ENCODE data around the gene SRL.

The SRL gene

DNA sequence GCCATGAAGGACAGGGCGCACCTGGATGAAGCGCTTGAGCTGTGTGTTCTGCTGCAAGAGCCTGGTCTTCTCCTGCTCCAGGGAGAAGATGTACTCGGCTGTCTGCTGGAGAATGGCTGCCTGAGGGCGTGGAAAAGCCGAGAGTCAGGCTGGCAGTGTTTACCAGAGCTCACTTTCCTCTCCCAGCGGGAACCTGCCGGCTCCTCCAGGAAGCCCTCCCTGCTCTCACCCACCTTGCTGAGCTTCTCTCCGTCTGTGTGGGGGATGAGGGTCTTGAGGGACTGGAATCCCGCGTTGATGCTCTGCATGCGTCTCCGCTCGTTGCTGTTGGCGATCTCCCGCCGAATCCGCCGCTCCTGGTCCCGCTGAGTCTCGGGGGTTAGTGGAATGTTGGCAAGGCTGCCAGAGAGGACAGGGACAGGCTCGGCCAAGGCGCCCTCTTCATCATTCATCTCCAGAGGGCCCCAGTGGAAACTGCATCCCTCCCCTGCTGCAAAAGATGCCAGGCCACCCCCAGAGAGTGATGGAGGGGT is 20.5 kb upstream of the SRL start:
- no peak overlapping the region for H3K27ac ChIP-seq
- H3K4me3 ChIP-seq = no peak overlapping the region

DNA sequence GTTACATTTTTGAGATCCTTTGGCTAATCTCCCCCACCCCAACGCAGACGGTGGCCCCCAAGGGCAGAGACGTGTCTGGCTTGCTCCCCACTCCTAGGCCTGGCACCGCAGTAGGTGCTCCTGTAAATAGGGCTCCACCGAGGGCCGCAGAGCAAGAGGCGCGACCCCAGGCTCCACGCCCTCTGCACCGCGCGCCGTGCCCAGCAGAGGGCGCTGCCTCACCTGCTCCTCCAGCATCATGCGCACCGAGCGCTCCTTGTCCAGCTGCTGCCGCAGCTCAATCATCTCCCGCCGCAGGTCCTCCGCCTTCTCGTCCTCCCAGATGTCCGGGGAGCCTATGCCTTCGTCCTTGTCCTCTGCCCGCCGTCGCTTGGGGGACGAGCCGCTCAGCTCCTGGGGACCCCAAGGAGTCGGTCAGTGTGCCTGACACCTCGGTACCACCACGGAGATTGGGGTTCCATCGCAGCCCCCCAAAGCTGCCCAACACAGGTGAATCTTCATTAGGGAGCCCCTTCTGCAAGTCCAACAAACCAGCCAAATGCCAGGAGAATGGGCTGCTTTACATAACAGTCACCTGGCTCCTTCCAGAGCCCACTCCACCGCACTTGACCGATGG is 19.8 kb upstream of the SRL start:
- H3K4me3 ChIP-seq = no peak overlapping the region
- H3K27ac ChIP-seq = no peak overlapping the region

DNA sequence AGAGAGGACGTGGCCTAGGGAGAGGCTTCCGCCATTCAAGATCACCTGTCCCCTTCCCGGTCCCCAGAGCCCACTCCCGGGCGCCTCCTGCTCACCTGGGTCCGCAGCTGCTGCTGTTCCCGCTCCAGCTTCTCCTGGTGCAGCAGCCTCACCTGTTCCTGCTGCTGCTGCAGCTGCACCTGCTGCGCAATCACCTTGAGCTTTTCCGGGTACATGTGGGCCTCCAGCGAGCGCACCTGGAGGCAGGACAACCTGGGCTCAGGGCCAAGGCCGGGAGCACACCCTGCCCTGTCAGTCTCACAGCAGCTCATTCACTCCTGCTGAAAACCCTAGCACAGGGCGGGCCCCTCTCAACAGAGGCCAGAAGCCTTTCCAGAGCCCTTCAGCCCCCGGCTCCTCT is 18.5 kb upstream of the SRL start:
- H3K4me3 ChIP-seq = no peak overlapping the region
- no peak overlapping the region for H3K27ac ChIP-seq

DNA sequence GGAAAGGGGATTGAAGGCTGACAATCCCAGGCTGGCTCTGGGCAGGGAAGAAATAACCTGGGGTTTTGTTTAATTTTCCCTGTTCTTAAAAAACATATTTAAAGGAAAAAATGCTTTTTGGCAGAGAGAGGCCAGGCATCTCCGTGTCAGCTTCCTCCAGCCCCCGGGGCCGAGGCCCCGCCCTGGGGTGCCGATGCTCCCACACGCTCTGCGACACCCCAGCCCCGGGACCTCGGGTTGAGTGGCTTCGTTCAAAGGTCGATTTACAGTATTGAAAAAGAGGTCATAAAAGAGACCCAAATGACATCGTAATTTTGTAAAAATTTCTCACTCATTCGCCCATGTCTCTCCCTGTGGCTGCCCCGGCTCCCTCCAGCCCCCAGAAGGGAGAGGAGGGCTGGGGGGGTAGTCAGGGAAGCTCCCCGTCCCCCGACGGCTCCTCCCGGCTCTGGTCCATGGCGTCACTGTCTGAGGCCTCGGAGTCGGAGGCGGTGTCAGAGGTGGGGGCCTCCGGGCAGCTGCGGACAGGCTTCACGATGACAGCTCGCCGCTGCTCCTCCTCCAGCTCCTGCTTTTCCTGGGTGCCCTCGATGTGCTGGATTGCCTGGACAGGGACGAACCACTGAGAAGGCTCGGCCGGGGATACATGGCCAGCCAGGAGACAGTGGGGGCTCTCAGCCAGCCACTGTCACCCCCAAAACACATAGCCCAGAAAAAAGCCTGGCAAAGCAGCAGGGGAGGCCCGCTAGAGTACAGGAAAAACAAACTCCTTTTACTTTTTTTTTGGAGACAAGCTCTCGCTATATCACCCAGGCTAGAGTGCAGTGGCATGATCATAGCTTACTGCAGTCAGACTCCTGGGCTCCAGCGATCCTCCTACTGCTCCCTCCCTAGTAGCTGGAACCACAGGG is 16.0 kb upstream of the SRL start:
- H3K27ac ChIP-seq = peak overlapping the region in 1 of 21 experiments; percentile 24
- no peak overlapping the region for H3K4me3 ChIP-seq

DNA sequence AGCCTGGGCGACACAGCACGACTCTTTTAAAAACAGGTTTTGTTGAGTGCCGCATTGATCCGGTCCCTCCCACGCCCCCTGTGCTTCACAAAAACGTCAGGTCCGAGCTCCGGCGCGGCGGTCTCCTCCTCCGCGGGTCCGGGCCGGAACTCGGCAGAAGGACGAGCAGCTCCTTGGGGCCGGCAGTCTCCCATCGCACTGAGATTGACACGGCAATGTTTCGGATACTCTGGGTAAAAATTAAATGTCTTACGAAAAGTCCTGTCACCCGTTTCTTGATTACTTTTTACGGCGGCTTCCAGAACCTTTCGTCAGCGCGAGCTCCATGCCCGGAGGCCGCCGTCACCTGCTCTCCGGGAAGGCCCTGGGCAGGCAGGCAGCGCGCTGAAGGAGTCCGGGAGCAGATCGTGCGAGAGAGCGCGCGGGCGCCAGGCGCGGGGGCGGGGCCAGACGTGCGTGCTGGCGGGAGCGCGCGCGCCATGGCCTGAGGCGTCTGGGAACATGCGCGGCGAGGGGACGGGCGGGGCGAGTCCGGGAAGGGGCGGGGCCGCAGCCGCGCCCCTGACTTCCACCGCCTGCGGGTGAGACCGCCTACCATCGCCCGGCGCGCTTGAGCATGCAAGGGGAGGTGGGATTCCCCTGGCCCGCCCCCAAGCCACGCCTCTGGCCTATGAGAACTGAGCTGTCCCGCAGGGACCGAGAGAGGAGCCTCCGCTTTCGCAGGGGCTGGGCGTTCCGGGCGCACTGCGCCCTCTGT is 11.7 kb upstream of the SRL start:
- Histone ChIP-seq H3K27ac (peak overlapping the region; percentile 42 to 93 (median 87)), H3K4me3 (peak overlapping the region; percentile 43 to 64 (median 51))

DNA sequence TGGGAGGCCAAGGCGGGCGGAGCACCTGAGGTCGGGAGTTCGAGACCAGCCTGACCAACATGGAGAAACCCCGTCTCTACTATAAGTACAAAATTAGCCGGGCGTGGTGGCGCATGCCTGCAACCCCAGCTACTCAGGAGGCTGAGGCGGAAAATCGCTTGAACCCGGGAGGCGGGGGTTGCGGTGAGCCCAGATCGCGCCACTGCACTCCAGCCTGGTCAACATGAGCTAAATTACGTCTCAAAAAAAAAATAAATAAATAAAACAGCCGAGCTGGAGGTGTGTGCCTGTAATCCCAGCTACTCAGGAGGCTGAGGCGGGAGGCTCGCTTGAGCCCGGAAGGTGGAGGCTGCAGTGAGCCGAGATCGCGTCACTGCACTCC is 11.1 kb upstream of the SRL start:
- Histone ChIP-seq H3K27ac (peak overlapping the region; percentile 42 to 93 (median 87)), H3K4me3 (peak overlapping the region; percentile 43 to 64 (median 51))

DNA sequence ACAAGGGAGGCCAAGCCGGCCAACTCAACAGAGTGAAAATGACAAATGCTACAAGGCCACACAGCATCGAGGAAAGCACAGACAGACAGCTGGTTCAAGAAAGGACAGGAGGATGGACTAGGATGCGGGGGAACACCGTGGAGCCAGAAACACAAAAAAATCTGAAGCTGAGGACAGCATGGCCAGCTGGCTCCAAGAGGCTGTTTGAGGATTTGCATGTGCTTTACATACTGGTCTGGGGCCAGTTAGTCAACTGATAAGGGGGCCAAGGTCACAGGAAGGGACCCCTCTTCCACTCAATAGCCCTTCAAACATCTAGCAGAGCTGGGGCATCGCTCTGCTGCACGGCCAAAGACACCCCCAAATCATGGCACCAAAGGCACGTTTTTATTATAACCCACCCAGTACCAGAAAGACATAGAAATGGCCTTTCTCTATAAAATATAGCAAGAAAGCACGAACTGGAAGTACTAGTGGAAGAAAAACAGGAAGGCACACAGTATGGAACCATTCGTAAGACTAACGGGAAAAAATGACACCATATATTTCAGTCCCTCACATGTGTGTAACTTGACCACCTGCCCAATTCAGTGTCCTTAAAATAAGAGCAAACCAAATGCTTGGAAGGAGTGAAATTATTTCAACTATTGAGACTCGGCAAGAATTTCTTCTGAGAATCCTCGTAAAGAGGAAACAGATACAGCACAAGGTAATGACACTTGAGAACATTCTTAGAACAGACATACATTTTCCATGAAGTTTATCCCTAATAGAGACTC is 7.8 kb upstream of the SRL start:
- Histone ChIP-seq H3K27ac (no peak overlapping the region), H3K4me3 (no peak overlapping the region)

DNA sequence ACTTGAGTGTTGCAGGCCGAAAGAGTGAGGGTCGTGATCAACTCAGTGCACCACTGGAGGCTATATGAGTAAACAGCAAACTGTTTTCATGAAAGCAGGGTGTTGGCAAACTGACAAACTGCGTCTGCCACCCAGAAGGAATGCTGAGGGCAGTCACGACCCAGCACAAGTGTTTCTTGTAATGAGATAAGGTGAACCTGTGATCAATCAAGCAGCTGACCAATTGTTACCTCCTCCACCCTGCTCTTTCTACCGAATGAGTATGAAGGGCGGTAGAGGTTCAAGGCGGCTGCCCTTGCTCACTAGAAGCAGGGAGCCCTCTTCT is 5.5 kb upstream of the SRL start:
- H3K27ac ChIP-seq = no peak overlapping the region

DNA sequence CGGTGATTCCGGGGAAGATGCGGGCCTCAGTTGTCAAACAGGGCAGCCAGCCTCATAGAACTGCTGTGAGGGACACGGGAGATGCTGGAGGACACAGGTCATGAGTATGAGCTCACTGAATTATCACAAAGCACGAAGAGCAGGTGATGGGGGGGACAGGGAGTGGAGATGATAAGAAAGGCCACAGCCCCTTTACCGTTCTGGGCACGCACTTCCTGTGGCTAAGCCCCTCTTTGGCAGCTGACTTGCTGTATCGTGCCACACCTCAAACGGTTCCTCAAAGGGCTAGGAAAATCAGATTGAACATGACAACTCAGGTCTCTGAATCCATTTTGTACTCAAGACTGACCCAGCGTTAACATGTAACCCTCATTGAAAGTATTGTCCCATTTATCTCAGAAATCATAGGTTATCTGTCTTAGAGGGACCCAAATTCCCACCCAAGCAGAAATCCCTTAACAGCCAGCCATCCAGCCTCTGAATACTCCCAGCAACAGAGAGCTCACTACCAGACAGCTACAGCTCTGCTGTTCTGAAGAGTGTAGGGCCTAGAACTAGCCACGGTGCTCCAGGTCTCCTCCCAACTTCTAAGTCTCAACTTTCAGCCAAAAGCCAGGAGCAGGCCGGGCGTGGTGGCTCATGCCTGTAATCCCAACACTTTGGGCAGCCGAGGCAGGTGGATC is 5.0 kb upstream of the SRL start:
- Histone ChIP-seq H3K27ac (no peak overlapping the region), H3K4me3 (no peak overlapping the region)

More for the DNA sequence above, 5.5 kb upstream of the SRL start:
- no peak overlapping the region for H3K4me3 ChIP-seq

DNA sequence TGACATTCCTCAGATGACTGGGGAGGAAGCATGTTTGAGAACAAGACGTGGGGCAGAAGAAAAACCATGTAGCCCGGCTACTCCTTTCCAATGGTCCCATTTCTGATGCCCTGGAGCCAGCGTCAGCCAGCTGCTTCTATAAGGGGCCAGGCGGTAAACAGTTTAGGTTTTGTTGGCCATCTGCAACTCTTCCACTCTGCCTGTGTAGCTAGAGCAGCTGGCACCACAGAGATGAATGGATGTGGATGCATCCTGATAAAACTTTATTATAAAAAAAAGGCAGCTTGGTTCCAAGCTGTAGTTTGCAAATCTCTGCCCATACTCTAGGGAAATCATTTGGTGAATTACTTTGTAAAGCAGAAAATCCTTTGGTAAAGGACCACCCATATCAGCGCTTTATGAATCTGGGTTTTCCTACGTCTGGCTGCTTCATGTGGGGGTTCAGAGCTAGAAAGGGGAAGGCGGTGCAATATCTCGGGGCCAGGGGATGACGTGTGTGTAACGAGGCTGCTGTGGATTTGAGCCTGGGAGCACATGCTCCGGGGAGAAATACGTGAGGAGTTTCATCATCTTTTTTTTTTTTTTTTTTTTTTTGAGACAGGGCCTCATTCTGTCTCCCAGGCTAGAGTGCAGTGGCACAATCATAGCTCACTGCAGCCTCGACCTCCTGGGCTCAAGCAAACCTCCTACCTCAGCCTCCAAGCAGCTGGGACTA is 3.4 kb upstream of the SRL start:
- Histone ChIP-seq H3K4me3 (no peak overlapping the region), H3K27ac (peak overlapping the region in 1 of 21 experiments; percentile 21)

DNA sequence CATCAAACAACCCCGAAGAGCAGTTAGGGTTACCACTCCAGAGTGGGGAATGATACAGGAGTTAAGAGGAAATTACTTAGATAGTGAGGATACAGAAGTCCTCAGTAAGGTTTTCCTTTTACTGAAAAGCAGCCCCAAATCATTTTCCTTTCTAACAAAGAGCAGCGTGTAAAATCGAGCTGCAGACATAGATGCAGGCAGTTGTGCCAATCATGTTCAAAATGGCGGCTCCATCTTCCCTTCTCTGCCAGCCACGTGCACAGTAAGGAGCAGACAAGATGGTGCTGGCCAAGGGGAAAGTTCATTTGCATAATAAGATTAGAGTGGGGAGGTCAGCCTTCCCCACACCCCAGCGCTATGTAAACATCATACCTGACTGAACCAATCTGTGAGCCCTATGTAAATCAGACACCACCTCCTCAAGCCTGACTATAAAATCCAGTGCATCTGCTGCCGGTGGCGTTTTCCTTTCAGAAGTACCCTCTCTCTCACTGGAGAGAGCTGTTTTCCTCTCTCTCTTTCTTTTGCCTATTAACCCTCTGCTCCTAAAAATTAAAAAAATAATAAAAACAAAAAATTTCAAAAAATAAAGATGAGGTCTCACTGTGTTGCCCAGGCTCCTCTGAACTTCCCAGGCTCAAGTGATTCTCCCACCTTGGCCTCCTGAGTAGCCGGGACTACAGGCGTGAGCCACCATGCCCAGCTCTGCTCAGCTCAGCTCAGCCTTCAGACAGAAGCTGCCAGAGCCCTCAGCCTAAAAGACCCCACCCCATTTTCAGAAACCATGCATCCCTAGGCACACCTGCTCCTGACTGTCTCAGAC is 2.6 kb upstream of the SRL start:
- H3K4me3 ChIP-seq = no peak overlapping the region
- peak overlapping the region in 1 of 21 experiments; percentile 21 for H3K27ac ChIP-seq

DNA sequence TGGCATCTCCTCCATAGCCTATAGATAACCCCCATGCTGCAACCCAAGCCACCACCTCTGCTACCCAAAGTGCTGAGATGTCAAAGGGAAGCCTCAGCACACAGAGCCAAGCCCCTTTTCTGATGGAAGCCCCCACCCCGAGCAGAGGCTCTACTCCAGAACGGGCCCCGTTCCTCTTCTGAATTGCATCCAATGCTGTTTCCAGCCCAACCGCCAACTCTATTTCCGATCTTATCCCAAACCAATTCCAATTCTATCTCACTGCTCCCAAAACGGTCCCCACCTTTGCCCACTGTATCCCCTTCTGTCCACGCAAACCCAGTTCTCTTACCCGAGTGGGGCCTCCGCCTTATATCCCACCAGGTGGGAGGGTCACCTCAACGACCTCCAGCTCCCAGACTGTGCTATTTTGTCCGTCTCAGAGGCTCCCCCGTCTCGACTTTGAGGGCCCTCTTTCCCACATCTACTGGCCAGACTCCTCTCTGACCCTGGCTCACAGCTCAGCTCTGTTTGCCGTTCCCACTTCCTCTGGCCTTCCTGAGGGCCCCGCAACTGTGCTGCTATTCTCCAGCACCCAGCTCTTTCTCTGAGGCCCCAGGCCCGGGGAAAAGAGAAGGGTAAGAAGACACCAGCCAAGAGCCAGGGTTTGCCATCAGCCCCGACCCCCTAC is 487 bp downstream of the SRL start:
- H3K4me3 ChIP-seq = no peak overlapping the region
- no peak overlapping the region for H3K27ac ChIP-seq

DNA sequence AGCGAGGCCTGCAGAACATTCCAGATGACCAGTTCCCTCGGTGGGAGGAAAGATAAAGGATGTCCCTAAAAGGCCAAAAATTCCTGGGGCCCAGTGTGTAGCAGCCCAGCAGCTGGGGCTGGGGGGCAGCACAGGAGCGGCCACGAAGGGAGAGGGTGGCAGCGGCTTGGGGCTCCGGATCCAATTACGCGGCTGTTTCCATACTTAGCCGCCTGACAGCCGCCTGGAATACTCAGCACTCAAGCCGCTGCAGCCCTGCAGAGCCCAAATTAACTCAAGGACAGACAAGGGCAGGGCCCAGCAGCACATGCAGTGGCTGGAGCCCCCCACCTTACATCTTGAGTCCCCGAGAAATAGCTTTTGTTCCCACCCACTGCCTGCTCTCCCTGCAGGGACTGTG is 1.3 kb downstream of the SRL start:
- Histone ChIP-seq H3K27ac (no peak overlapping the region), H3K4me3 (no peak overlapping the region)

DNA sequence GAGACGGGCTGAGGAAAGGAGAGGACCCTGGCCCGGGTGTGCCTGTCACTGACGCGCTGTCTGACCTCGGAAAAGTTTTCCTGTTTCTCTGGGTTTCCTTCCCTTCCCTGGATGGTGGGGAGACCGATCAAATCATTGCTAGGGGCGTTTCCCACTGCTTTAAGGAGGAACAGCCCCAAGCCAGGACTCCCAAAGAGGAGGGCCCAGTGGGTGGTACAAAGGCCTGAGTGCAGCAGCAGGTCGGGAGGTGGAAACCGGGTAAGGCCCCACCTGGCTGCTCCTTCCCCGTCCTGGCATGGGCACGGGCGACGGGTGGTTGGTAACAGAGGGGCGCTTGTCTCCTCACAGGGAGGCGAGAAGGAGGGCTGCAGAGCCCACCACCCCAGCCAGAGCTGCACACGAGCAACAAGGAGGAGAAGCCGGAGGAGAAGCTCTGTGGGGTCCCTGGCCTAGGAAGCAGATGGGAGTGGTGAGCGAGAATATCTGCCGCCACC is 2.2 kb downstream of the SRL start:
- Histone ChIP-seq H3K4me3 (peak overlapping the region in 3 of 7 experiments; percentile 6 to 26 (median 8)), H3K27ac (peak overlapping the region in 1 of 21 experiments; percentile 7)

DNA sequence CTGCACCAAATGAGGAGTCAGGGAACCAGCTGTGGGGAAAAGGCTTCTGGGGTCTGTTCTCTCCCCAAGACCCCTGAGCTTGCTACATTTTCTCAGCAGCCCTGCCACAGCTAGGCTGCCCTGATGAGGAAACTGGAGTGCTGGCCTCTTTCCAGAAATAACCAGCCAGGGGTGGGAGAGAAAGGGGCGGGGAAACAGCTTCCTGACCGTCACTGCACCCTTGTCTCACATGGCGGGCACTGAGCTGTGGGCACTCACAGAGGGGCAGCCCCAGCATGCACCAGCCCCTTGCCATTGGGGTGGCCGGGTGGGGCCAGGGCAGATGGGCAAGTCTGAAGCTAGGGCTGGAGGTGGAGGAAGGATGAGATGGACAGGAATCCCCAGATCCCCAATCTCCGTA is 2.9 kb downstream of the SRL start:
- Histone ChIP-seq H3K27ac (no peak overlapping the region), H3K4me3 (peak overlapping the region in 3 of 7 experiments; percentile 6 to 26 (median 8))

DNA sequence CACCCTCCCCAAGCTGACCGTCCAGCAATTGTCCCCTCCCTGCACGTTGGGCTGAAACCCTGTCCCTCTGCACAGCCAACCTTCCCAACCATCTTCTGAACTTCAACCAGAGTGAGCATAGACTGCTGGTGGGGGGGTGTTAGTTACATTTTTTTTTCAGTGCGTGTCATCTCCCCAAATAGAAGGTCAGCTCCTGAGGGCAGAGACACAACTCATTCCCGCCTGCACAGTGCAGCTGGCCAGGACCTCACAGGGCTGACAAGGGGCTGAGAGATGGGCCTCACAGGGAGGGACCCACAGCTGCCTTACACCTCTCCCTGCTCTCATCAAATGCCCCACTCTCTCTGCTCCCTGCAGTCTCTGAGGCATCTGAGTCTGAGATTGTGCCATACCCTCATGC is 8.4 kb downstream of the SRL start:
- H3K27ac ChIP-seq = no peak overlapping the region
- H3K4me3 ChIP-seq = no peak overlapping the region
